Measurements from ENCODE around the gene GLIS1. TPM values are rescaled to one million over a fixed set of nuclear protein-coding genes. Genes with fewer than 3 reads are reported as not detected.

The GLIS1 gene
- total and polyA plus RNA-seq, 2 experiments from 2014 or later, result 0.26 to 0.31 TPM

GRCh38 chr1:53699981-53700380 lies 39.0 kb downstream of the GLIS1 start (continued):
- TF ChIP-seq, protein P1, sequence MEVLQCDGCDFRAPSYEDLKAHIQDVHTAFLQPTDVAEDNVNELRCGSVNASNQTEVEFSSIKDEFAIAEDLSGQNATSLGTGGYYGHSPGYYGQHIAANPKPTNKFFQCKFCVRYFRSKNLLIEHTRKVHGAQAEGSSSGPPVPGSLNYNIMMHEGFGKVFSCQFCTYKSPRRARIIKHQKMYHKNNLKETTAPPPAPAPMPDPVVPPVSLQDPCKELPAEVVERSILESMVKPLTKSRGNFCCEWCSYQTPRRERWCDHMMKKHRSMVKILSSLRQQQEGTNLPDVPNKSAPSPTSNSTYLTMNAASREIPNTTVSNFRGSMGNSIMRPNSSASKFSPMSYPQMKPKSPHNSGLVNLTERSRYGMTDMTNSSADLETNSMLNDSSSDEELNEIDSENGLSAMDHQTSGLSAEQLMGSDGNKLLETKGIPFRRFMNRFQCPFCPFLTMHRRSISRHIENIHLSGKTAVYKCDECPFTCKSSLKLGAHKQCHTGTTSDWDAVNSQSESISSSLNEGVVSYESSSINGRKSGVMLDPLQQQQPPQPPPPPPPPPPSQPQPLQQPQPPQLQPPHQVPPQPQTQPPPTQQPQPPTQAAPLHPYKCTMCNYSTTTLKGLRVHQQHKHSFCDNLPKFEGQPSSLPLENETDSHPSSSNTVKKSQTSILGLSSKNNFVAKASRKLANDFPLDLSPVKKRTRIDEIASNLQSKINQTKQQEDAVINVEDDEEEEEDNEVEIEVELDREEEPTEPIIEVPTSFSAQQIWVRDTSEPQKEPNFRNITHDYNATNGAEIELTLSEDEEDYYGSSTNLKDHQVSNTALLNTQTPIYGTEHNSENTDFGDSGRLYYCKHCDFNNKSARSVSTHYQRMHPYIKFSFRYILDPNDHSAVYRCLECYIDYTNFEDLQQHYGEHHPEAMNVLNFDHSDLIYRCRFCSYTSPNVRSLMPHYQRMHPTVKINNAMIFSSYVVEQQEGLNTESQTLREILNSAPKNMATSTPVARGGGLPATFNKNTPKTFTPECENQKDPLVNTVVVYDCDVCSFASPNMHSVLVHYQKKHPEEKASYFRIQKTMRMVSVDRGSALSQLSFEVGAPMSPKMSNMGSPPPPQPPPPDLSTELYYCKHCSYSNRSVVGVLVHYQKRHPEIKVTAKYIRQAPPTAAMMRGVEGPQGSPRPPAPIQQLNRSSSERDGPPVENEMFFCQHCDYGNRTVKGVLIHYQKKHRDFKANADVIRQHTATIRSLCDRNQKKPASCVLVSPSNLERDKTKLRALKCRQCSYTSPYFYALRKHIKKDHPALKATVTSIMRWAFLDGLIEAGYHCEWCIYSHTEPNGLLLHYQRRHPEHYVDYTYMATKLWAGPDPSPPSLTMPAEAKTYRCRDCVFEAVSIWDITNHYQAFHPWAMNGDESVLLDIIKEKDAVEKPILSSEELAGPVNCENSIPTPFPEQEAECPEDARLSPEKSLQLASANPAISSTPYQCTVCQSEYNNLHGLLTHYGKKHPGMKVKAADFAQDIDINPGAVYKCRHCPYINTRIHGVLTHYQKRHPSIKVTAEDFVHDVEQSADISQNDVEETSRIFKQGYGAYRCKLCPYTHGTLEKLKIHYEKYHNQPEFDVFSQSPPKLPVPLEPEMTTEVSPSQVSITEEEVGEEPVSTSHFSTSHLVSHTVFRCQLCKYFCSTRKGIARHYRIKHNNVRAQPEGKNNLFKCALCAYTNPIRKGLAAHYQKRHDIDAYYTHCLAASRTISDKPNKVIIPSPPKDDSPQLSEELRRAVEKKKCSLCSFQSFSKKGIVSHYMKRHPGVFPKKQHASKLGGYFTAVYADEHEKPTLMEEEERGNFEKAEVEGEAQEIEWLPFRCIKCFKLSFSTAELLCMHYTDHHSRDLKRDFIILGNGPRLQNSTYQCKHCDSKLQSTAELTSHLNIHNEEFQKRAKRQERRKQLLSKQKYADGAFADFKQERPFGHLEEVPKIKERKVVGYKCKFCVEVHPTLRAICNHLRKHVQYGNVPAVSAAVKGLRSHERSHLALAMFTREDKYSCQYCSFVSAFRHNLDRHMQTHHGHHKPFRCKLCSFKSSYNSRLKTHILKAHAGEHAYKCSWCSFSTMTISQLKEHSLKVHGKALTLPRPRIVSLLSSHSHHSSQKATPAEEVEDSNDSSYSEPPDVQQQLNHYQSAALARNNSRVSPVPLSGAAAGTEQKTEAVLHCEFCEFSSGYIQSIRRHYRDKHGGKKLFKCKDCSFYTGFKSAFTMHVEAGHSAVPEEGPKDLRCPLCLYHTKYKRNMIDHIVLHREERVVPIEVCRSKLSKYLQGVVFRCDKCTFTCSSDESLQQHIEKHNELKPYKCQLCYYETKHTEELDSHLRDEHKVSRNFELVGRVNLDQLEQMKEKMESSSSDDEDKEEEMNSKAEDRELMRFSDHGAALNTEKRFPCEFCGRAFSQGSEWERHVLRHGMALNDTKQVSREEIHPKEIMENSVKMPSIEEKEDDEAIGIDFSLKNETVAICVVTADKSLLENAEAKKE (CRISPR knock-in tag; IDR thresholded peaks at IDR 0.05), result no peak
- TF ChIP-seq STAT1 (IDR thresholded peaks at IDR 0.05; ENCODE audit: unreplicated experiment), result no peak

DNA sequence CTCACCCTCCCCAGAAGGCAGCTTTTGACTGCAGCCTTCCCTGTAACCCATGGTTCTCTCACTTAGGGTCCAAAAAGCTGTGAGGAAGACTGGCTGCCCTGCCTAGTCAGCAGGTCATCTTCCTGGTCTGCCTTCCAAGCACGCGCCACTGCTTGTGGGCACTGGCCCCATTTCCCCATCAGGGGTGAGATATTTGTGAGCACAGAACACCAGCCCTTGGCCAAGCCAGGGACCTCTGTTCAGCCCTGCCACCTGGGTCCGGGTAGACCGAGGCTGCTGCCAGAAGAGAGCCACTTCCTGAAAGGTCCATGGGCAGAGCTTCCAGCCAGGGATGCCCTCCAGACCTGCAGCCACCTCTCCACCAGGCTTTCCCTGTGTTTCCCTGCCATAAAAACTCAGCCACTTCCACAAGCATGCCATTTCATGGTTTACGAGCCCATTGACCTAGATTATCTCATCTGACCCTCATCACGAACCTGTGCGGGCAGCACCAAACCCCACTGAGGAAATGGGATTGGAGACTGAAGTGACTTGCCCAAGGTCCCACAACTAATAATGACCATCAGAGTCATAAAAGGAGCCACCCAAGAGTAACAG lies 40.5 kb downstream of the GLIS1 start:
- no peaks in the 10 kb centered on the region for H3K9me3 Mint-ChIP-seq
- TF ChIP-seq ZNF114 (CRISPR knock-in tag; IDR thresholded peaks at IDR 0.05), result no peak
- no peak for TF ChIP-seq ETS1 (IDR thresholded peaks at IDR 0.05)
- TF ChIP-seq JUNB (IDR thresholded peaks at IDR 0.05; ENCODE audit: unreplicated experiment), result no peak
- TF ChIP-seq EZH2phosphoT487 (IDR thresholded peaks at IDR 0.05; ENCODE audit: unreplicated experiment), result no peak
- no peak for TF ChIP-seq CREB1 (CRISPR knock-in tag; IDR thresholded peaks at IDR 0.05; ENCODE audit: low read depth)
- no peak for TF ChIP-seq EZH2 (IDR thresholded peaks at IDR 0.05; ENCODE audit: low read depth, unreplicated experiment)
- Histone ChIP-seq H3F3A (replicated peaks; ENCODE audit: low read depth) (no peaks in the 10 kb centered on the region), H3K27me3 (ENCODE audit: insufficient read depth) (no peaks in the 10 kb centered on the region), H3K4me1 (ENCODE audit: insufficient read depth) (no peaks in the 10 kb centered on the region), H4K20me1 (replicated peaks; ENCODE audit: insufficient read depth) (no peaks in the 10 kb centered on the region), H2AFZ (no peak overlapping the region), H3K79me2 (replicated peaks; ENCODE audit: insufficient read depth) (no peaks in the 10 kb centered on the region), H3K36me3 (ENCODE audit: insufficient read depth) (no peaks in the 10 kb centered on the region), H3K27ac (ENCODE audit: low read depth) (no peak overlapping the region), H3K4me2 (no peak overlapping the region), H3K4me3 (no peak overlapping the region), H3K9me2 (ENCODE audit: insufficient read depth) (no peaks in the 10 kb centered on the region)
- DNase-seq (ENCODE audit: low spot score) (no peak), ATAC-seq (no peak)
- no peak overlapping the region for H3K27ac Mint-ChIP-seq
- H3K36me3 Mint-ChIP-seq (ENCODE audit: low read depth), result no peaks in the 10 kb centered on the region
- peaks cover 12% of the 10 kb centered on the region; the same call in 2 of the 3 replicates for H3K4me1 Mint-ChIP-seq
- peaks cover 4% of the 10 kb centered on the region for H3K27me3 Mint-ChIP-seq (ENCODE audit: insufficient read depth, low read depth, poor library complexity)
- H3K4me3 Mint-ChIP-seq, result no peak overlapping the region

Measured in GM23338 (cell line).